H9 (cell line): ENCODE results near the gene LKAAEAR1. TPM values are rescaled to one million over a fixed set of nuclear protein-coding genes. Genes with fewer than 3 reads are reported as not detected.

Experiments used
- DNase-seq: peaks from one replicate; pipeline ENCODE4 v3.0.0-alpha.2; 2017
- H2AFZ ChIP-seq: one replicate; pipeline ENCODE4 v1.6.1; 2013; ENCODE audit warnings: mild to moderate bottlenecking, low read length, control low read depth, moderate library complexity
- H2AK5ac ChIP-seq: 2 replicates; pipeline ENCODE4 v1.6.1; 2013; ENCODE audit warnings: low read length, control low read depth, mixed read lengths; ENCODE audit not compliant: insufficient read length
- H2BK120ac ChIP-seq: one replicate; pipeline ENCODE4 v1.6.1; 2013; ENCODE audit warnings: low read depth, mild to moderate bottlenecking, low read length, control low read depth, inconsistent platforms; ENCODE audit not compliant: poor library complexity, severe bottlenecking
- H2BK12ac ChIP-seq: 2 replicates; pipeline ENCODE4 v1.6.1; 2013; ENCODE audit warnings: low read length, control low read depth, mixed read lengths, low read depth; ENCODE audit not compliant: insufficient read length
- H2BK15ac ChIP-seq: 2 replicates; pipeline ENCODE4 v1.6.1; 2013; ENCODE audit warnings: low read depth, low read length, control low read depth
- H2BK20ac ChIP-seq: one replicate; pipeline ENCODE4 v1.6.1; 2013; ENCODE audit warnings: low read depth, mild to moderate bottlenecking, low read length, control low read depth, inconsistent platforms; ENCODE audit not compliant: poor library complexity, severe bottlenecking
- H2BK5ac ChIP-seq: 2 replicates; pipeline ENCODE4 v1.6.1; 2013; ENCODE audit warnings: low read length, control low read depth, mixed read lengths; ENCODE audit not compliant: insufficient read length
- H3K14ac ChIP-seq: 2 replicates; pipeline ENCODE4 v1.6.1; 2013; ENCODE audit warnings: low read length, control low read depth; ENCODE audit not compliant: insufficient read depth
- H3K18ac ChIP-seq: 2 replicates; pipeline ENCODE4 v1.6.1; 2013; ENCODE audit warnings: low read depth, mild to moderate bottlenecking, mixed read lengths, low read length, control low read depth; ENCODE audit not compliant: insufficient read length
- H3K23ac ChIP-seq: 2 replicates; pipeline ENCODE4 v1.6.1; 2013; ENCODE audit warnings: low read length, control low read depth, mixed read lengths, low read depth; ENCODE audit not compliant: insufficient read length
- H3K23me2 ChIP-seq: 2 replicates; pipeline ENCODE4 v1.6.1; 2013; ENCODE audit warnings: low read depth, mild to moderate bottlenecking, mixed read lengths, low read length, control low read depth; ENCODE audit not compliant: insufficient read length, poor library complexity, severe bottlenecking
- H3K27ac ChIP-seq: 2 replicates; pipeline ENCODE4 v1.5.1; 2013; ENCODE audit warnings: low read length, control low read depth, mixed read lengths, low read depth; ENCODE audit not compliant: insufficient read length
- H3K27me3 ChIP-seq: 2 replicates; pipeline ENCODE4 v1.6.1; 2013; ENCODE audit warnings: low read length, control low read depth, inconsistent platforms; ENCODE audit not compliant: insufficient read depth
- H3K4ac ChIP-seq: 2 replicates; pipeline ENCODE4 v1.6.1; 2013; ENCODE audit warnings: low read depth, mild to moderate bottlenecking, control low read depth, inconsistent platforms, low read length, moderate library complexity
- H3K4me1 ChIP-seq: 2 replicates; pipeline ENCODE4 v1.6.1; 2013; ENCODE audit warnings: low read length, control low read depth, inconsistent platforms; ENCODE audit not compliant: insufficient read depth
- H3K4me2 ChIP-seq: 2 replicates; pipeline ENCODE4 v1.6.1; 2013; ENCODE audit warnings: low read length, control low read depth, mixed read lengths; ENCODE audit not compliant: insufficient read length, insufficient read depth
- H3K56ac ChIP-seq: 2 replicates; pipeline ENCODE4 v1.6.1; 2013; ENCODE audit warnings: low read depth, mild to moderate bottlenecking, mixed read lengths, low read length, control low read depth; ENCODE audit not compliant: insufficient read length
- H3K79me1 ChIP-seq: 2 replicates; pipeline ENCODE4 v1.6.1; 2013; ENCODE audit warnings: low read depth, mild to moderate bottlenecking, moderate library complexity, low read length, control low read depth, inconsistent platforms; ENCODE audit not compliant: insufficient read depth, poor library complexity, severe bottlenecking
- H3K79me2 ChIP-seq: 2 replicates; pipeline ENCODE4 v1.6.1; 2013; ENCODE audit warnings: low read length, control low read depth, inconsistent platforms; ENCODE audit not compliant: insufficient read depth
- H3K9ac ChIP-seq: 2 replicates; pipeline ENCODE4 v1.6.1; 2013; ENCODE audit warnings: low read length, control low read depth, mixed read lengths; ENCODE audit not compliant: insufficient read length; ENCODE audit errors: extremely low read depth
- H3K9me3 ChIP-seq: one replicate; pipeline ENCODE4 v1.6.1; 2013; ENCODE audit warnings: low read depth, low read length, inconsistent platforms; ENCODE audit not compliant: control insufficient read depth
- H3T11ph ChIP-seq: one replicate; pipeline ENCODE4 v1.6.1; 2013; ENCODE audit warnings: mild to moderate bottlenecking, low read length, control low read depth, inconsistent platforms
- H4K20me1 ChIP-seq: one replicate; pipeline ENCODE4 v1.6.1; 2013; ENCODE audit not compliant: control insufficient read depth, insufficient read length, insufficient read depth
- H4K5ac ChIP-seq: 2 replicates; pipeline ENCODE4 v1.6.1; 2013; ENCODE audit warnings: low read depth, mild to moderate bottlenecking, mixed read lengths, low read length, control low read depth; ENCODE audit not compliant: insufficient read length
- H4K8ac ChIP-seq: replicated peaks from 2 replicates; pipeline ENCODE4 v1.6.1; 2013; ENCODE audit warnings: low read length, control low read depth, mixed read lengths, low read depth; ENCODE audit not compliant: insufficient read length
- H4K91ac ChIP-seq: 2 replicates; pipeline ENCODE4 v1.6.1; 2013; ENCODE audit warnings: low read depth, mild to moderate bottlenecking, moderate library complexity, mixed read lengths, low read length, control low read depth; ENCODE audit not compliant: insufficient read length
- H3K27ac Mint-ChIP-seq, 3 experiments: 2 replicates in 2 of 3; 3 replicates in 1 of 3; pipeline ENCODE4 v1.8.0; 2020 to 2021; ENCODE audit warnings: mixed read lengths in 3 of 3, mild to moderate bottlenecking in 1 of 3, moderate library complexity in 1 of 3
- H3K27me3 Mint-ChIP-seq: 2 replicates; pipeline ENCODE4 v1.8.0; 2021; ENCODE audit warnings: low read depth, mild to moderate bottlenecking, moderate library complexity, mixed read lengths
- H3K36me3 Mint-ChIP-seq, 3 experiments: 2 replicates in 2 of 3; 3 replicates in 1 of 3; pipeline ENCODE4 v1.8.0; 2020 to 2021; ENCODE audit warnings: low read depth in 3 of 3, mixed read lengths in 3 of 3; ENCODE audit not compliant: insufficient read depth in 1 of 3
- H3K4me1 Mint-ChIP-seq, 2 experiments: 2 replicates each; pipeline ENCODE4 v1.8.0; 2020; ENCODE audit warnings: mixed read lengths in 2 of 2
- H3K4me3 Mint-ChIP-seq, 2 experiments: 2 replicates in 1 of 2; 3 replicates in 1 of 2; pipeline ENCODE4 v1.8.0; 2020 to 2021; ENCODE audit warnings: mild to moderate bottlenecking in 2 of 2, mixed read lengths in 2 of 2, moderate library complexity in 1 of 2
- H3K9me3 Mint-ChIP-seq, 2 experiments: 2 replicates in 1 of 2; 3 replicates in 1 of 2; pipeline ENCODE4 v1.8.0; 2020; ENCODE audit warnings: mild to moderate bottlenecking in 2 of 2, mixed read lengths in 2 of 2, moderate library complexity in 1 of 2
- WGBS: extraction: QIAGEN DNeasy Blood & Tissue Kit; methylation state at CpG from one replicate; pipeline ENCODE4 v1.1.7; 2013; ENCODE audit warnings: missing lambda C conversion rate, low lambda C conversion rate, mixed read lengths; ENCODE audit not compliant: insufficient read length; ENCODE audit errors: extremely low coverage; 5-methylcytosine and 5-hydroxymethylcytosine counted together
- total RNA-seq: library from RNA; stranded (reverse); gene quantifications from 2 replicates; pipeline ENCODE4 v1.2.1, GENCODE V29; 2021
- TF ChIP-seq, protein P1 (sequence below): fragments of 200-600 bp; sonication (generic); conservative IDR thresholded peaks from 3 replicates; pipeline ENCODE4 v1.8.0; 2021; ENCODE audit warnings: antibody characterized with exemption, mild to moderate bottlenecking

Gene LKAAEAR1
- total RNA-seq, 1 experiment from 2014 or later, result 0.39 TPM

DNA sequence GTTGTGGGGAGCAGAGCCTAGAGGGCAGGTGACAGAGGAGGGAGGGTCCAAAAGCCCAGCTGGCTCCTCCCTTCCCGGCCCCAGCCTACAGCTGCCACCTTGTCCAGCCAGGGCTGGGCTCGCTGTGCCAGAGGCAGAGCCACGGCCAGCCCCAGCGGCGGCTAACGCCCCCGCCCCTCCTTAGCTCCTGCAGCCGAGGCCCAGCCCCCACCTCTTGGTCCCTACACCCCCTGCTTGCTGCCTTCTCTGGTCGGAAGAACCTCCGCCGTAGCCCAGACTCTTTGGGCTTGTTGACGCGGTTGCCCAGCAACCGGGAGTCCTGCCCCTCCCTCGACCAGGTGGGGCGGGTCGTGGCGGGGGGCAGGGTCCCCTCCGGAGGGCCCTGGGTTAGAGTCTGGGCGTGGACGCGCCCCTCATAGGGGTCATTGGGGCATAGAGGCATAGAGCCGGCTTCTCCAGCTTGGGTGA, 521 bp upstream of the LKAAEAR1 start:
- Histone ChIP-seq H2AFZ (no peak overlapping the region), H3K14ac (no peak overlapping the region)

More for the DNA sequence above, 521 bp upstream of the LKAAEAR1 start:
- Histone ChIP-seq H3K18ac (no peak overlapping the region), H2BK5ac (no peak overlapping the region), H3K9me3 (no peaks in the 10 kb centered on the region), H3K4me1 (no peaks in the 10 kb centered on the region), H3T11ph (no peak overlapping the region), H3K9ac (no peak overlapping the region), H3K27ac (no peak overlapping the region), H3K56ac (no peak overlapping the region), H3K27me3 (peaks cover 5% of the 10 kb centered on the region; the same call in 1 of the 2 replicates), H3K79me1 (no peaks in the 10 kb centered on the region), H2BK120ac (no peak overlapping the region), H2BK20ac (no peak overlapping the region), H3K23ac (no peak overlapping the region), H4K20me1 (no peaks in the 10 kb centered on the region), H4K91ac (no peak overlapping the region), H4K8ac (no peak overlapping the region), H3K79me2 (no peaks in the 10 kb centered on the region), H3K23me2 (peaks cover 17% of the 10 kb centered on the region), H3K4ac (no peak overlapping the region), H4K5ac (no peak overlapping the region), H2BK12ac (no peak overlapping the region), H2AK5ac (no peak overlapping the region), H3K4me2 (peak overlapping the region; percentile 66), H2BK15ac (no peak overlapping the region)
- H3K27ac Mint-ChIP-seq, result no peak overlapping the region
- peak overlapping the region; percentile 73 to 94 for H3K4me3 Mint-ChIP-seq
- H3K9me3 Mint-ChIP-seq, result peaks cover 5 to 7% of the 10 kb centered on the region in 2 experiments; a peak in 4 of 5 replicates
- peaks cover 23 to 33% of the 10 kb centered on the region in 2 experiments for H3K4me1 Mint-ChIP-seq
- no peaks in the 10 kb centered on the region; a peak in 1 of 7 replicates for H3K36me3 Mint-ChIP-seq
- TF ChIP-seq, protein P1, sequence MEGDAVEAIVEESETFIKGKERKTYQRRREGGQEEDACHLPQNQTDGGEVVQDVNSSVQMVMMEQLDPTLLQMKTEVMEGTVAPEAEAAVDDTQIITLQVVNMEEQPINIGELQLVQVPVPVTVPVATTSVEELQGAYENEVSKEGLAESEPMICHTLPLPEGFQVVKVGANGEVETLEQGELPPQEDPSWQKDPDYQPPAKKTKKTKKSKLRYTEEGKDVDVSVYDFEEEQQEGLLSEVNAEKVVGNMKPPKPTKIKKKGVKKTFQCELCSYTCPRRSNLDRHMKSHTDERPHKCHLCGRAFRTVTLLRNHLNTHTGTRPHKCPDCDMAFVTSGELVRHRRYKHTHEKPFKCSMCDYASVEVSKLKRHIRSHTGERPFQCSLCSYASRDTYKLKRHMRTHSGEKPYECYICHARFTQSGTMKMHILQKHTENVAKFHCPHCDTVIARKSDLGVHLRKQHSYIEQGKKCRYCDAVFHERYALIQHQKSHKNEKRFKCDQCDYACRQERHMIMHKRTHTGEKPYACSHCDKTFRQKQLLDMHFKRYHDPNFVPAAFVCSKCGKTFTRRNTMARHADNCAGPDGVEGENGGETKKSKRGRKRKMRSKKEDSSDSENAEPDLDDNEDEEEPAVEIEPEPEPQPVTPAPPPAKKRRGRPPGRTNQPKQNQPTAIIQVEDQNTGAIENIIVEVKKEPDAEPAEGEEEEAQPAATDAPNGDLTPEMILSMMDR, result no peak
- peaks cover 75% of the 10 kb centered on the region for H3K27me3 Mint-ChIP-seq
- DNase-seq, result peak; percentile 63
- WGBS, result no CpG with 5 or more reads among the region's 23 CpGs
